ENCODE results near the gene AVP.

DNA sequence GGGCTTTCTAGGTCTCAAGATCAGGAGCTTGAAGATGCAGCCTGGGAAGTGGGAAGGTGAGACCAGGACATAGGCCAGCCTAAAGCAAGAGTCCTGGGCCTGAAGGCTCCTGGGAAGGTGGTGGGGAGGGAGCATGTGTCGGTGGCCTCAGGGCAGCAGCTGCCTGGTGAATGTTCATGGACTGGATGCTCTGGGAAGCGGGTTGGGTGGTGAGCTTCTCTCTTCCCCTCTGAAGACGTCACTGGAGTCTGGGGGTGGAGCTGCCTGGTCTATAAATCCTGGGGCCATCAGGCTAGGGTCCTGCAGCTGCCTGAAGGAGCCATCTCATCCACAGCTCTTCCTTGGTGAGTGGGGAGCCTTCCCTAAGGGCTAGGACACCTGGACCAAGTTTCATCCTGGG lies 41.2 kb downstream of the AVP start, which contains the start of gene GNRH2:
- TF ChIP-seq POLR2A (IDR thresholded peaks at IDR 0.05; ENCODE audit: low read depth, low read length), result no peak
- no peak for TF ChIP-seq CTCF (IDR thresholded peaks at IDR 0.05; ENCODE audit: extremely low read depth in 1 of 2, insufficient read depth in 1 of 2, low read depth in 1 of 2, low read length in 2 of 2)
- no peak for TF ChIP-seq POLR2AphosphoS5 (IDR thresholded peaks at IDR 0.05; ENCODE audit: insufficient read depth, low read depth, low read length)
- TF ChIP-seq EZH2 (IDR thresholded peaks at IDR 0.05; ENCODE audit: borderline replicate concordance, low read depth, low read length, severe bottlenecking), result no peak
- TF ChIP-seq MYC (IDR thresholded peaks at IDR 0.05; ENCODE audit: low read depth, low read length), result no peak
- TF ChIP-seq, protein P1, sequence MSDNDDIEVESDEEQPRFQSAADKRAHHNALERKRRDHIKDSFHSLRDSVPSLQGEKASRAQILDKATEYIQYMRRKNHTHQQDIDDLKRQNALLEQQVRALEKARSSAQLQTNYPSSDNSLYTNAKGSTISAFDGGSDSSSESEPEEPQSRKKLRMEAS (IDR thresholded peaks at IDR 0.05; ENCODE audit: insufficient read depth, insufficient read length), result no peak
